Renal cortical epithelial cell (primary cell): ENCODE results near the gene KMT5B. TPM values are rescaled to one million over a fixed set of nuclear protein-coding genes. Genes with fewer than 3 reads are reported as not detected.

Experiments
- DNase-seq: peaks from one replicate; pipeline ENCODE4 v3.0.0-alpha.2; 2011; ENCODE audit warnings: low read depth
- total RNA-seq: library from RNA; depleted of rRNA; stranded (reverse); fragments of >200 nt; gene quantifications from 2 replicates; pipeline ENCODE4 v1.2.3, GENCODE V29; 2014

Gene KMT5B
- total RNA-seq, 1 donor from 2014 or later = 52.2 TPM

DNA sequence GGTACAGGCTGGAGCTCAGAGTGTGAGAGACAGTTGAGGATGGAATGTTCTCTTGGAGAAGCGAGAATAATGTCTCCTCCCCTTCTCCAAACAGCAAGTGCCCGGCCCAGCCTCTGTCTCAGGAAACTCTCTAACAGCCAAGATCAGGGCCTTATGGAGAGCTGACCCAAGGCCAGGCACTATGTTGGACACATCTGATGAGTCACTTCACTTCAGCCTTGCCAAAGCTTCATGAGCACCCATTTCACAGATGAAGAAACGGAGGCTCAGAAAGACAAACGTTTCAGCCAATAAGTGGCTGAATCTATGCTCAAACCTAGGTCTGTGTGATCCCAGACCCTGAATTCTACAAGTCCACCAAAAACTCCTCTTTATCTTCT, 69.8 kb downstream of the KMT5B start:
- DNase-seq = no peak

DNA sequence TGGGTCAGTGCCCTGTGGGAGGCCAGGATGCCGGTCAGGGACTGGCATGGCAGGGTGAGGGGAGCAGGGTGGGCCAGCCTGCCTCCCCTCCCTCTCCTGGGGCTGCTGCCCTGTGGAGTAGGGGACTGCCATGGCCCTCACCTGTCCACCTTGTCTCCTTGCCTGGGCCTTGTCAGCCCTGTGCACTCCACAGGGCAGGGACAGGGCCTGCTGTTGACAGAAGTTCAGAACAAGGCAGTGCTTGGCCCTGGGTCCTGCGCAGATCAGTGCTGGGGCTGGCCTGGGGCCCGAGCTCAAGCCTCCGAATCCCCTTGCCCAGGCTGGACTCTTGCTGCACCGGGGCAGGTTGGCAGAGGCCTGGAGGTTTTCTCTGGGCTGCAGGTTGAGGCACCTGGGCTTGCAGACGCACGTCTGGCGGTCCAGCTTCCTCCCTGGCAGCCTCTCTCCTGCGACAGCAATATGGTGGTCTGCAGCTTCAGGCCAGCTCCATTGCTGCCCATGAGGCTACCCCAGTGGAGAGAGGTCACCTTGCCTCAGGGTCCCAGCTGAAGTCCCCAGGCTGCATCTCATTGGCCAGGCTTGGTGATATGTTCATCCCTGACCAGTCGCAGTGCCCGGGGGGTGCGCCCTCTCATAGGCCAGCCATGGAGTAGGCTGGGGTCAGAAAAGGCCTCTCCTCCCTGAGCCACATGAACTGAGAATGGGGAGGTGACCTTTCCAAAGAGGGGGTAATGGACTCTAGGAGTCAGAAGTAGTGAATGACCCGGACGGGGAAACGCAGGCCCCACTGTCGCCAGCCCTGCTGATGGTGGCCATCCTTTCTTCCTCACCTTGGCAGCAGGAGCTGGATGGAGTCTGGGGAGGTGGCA, 70.4 kb downstream of the KMT5B start:
- no peak for DNase-seq

DNA sequence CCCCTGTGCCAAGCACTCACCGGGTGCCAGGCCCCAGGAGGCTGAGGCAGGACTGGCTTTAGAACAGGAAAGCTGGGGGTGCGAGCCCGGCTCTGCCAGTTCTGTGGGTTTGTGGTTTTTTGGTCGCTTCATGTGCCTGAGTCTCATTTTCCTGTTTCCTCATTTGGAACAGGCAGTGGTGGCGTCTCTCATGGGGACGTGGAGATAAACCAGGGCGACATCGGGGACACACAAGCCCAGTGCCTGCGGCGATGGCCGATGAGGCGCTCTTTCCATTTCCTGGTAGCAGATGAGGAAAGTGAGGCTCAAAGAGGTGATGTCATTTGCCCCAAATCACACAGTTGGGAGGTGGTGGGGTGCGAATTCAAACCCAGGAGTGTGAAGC, 71.1 kb downstream of the KMT5B start:
- DNase-seq = no peak

DNA sequence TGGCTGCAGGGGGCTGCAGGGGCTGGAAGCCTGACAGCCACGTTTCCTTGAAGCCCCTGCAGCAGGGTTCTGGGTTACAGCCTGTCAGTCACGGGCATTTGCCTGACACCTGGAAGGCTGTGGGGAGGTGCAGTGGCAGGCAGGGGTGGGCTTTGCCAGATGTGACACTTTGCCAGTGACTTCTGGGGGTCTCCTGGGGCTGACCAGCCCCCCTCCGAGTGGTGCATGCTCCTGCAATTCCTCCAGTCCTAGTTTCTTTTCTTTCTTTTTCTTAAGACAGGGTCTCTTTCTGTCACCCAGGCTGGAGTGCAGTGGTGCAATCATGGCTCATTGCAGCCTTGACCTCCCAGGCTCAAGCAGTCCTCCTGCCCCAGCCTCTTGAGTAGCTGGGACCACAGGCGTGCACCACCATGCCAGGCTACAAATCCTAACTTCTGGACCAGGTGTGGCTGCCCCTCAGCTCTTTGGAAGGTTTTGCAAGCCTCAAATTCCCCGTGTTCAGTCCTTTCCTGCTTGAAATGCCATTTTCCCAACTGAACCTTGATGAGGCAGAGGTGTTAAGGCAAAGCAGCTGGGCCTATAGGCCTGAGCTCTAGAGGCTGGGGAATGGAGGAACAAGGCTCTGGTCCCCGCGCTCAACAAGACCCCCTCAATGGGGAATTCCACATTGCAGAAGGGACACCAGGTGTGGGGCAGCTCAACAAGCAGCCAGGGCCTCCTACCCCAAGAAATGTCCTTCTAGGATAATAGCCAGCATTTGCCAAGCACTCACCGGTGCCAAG, 71.7 kb downstream of the KMT5B start:
- DNase-seq = no peak

DNA sequence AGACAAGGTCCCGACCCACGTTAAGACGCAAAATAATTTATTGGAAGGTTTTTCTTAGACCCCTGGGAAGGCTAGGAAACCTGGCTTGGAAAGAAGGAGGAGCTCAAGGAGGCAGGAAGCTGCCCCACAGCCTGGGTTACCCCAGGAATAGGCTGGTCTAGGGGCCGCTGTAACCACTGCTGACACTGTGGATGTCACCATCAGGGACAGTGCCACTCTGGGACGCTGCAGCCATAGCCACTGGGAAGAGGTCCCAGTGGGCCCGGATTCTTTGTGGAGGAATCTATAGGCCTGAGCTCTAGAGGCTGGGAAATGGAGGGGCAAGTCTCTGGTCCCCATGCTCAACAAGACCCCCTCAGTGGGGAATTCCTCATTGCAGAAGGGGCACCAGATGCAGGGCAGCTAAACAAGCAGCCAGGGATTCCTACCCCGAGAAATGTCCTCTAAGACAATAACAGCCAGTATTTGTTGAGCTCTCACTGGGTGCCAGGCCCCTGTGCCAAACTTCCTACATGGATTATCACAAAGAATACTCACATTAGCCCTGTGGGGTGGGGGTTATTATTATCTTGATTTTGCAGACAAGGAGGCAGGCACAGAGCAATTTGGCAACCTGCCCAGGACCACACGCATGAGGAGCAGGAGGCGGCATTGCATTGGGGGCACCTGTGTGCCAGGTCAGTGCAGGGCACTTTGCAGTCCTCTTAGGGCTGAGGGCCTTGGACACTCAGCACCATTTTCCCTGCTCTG, 72.4 kb downstream of the KMT5B start:
- DNase-seq = no peak

DNA sequence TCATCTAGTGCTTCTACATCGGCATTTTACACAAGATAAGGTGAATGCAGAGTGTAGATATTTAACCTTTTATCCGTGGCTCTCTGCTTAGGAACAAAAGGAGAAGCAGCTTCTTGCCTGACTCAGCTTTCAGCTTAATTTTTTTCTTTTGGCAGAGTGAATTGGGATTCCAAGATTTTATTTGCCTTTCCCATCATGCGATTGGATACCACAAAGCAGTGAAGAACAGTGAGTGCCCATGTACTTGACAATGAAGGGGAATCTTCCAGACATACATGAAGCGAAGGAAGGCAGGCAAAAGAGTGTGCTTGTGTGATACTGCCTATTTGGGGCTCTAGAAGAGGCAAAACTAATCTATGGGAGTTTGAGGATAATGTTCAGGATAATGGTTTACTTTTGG, 74.9 kb downstream of the KMT5B start:
- no peak for DNase-seq

DNA sequence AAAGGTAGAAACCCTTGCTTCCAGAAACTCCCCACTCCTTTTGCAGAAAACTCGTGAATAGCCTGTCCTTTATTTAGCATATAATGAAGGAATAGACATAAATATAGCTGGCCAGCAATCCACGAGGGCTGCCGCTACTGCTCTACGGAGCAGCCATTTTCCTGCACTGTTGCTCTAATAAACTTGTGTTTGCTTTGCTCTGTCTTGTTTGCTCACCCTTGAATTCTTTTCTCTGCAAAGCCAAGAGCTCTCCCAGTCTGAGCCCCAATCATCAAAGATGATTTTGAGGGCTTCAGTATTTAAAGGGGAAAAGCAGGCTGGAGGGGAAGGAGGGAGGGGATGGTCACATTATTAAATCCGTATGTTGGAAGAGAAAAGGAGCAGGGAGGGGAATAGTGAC, 75.3 kb downstream of the KMT5B start:
- no peak for DNase-seq

DNA sequence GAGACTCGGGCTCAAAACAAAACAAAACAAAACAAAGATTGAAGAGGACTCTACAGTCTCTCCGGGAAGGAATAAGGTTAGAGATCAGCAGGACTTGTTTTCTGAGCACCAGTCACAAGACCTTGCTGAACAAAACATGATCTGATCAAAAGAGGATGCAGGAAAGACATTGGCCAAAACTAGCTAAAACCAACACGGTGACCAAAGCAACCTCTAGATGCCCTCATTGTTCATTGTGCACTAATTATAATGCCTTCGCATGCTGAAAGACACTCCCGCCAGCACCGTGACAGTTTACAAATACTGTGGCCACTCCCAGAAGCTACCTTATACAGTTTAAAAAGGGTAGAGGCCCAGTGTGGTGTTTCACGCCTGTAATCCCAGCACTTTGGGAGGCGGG, 76.2 kb downstream of the KMT5B start:
- DNase-seq = no peak

DNA sequence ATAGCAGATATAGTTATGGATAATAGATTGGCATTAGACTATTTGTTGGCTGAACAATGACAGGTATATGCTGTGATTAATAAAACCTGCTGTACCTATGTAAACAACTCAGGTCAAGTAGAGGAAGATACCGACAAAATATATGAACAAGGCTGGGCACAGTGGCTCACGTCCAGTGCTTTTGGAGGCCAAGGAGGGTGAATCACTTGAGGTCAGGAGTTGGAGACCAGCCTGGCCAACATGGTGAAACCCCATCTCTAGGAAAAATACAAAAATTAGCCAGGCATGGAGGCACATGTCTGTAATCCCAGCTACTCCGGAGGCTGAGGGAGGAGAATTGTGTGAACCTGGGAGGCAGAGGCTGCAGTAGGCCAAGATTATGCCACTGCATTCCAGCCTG, 77.9 kb downstream of the KMT5B start:
- DNase-seq = no peak

DNA sequence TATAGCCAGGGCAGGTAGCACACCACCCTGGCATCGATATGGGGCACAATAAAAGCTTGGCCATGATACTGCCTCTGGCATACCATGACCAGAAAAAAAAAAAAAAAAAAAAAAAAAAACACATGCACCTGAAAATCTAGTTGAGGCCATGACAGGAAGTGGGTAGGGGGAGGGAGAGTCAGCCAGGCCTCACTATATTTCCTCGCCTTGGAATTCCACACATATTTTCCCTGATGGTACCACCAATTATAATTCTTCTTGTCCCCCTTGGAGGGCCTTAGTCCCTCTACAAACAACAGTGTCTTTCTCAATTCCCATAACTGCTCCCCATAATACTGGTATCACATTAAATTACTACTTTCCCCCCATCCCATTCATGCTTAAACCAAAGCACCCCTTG, 79.3 kb downstream of the KMT5B start:
- no peak for DNase-seq

DNA sequence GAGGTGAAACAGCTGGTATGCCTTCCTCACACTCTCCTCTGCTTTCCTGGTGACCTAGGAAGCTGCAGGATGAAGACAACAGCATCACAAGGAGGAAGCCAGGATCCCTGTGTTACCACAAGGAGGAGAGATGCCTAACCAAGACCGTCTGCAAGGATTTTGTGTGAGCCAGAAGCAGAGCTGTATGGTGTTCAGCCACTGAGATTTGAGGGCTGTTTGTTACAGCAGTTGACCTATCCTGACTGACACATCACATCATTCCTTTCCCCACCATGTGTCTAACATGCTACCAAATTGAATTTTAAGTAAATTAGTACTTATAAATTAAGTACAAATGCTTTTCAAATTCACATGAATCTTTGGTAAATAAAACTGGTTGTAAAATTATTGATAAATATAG, 83.0 kb downstream of the KMT5B start:
- no peak for DNase-seq

DNA sequence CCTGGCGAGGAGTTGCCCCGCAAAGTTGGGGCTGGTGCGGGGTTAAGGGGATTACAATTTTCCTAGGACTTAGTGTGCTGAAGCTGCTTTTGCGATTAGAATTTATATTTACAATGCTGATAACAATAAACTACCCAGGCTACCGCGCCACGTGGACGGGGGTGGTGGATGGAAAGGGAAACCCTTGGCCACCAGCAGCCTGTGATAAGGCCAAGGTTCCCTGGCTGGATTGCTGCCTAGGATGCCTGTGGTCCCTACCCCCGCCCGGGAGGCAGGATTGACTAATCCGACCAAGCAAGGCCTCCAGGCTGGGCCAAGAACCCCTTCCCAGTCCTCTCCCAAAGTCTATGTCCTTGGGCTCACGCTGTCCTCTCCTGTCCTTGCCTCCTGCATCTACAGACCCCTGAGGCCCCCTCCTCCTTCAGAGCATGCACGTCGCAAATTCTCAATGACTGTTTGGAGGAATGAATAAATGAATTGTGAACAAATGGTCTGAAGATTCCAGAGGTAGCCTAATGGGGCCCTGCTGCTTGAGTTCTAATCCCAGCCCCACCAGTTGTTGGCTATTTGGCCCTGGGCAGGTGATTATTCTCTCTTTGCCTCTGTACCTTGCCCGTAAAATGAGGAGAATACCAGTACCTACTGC, 84.3 kb downstream of the KMT5B start:
- DNase-seq = peak; percentile 72

DNA sequence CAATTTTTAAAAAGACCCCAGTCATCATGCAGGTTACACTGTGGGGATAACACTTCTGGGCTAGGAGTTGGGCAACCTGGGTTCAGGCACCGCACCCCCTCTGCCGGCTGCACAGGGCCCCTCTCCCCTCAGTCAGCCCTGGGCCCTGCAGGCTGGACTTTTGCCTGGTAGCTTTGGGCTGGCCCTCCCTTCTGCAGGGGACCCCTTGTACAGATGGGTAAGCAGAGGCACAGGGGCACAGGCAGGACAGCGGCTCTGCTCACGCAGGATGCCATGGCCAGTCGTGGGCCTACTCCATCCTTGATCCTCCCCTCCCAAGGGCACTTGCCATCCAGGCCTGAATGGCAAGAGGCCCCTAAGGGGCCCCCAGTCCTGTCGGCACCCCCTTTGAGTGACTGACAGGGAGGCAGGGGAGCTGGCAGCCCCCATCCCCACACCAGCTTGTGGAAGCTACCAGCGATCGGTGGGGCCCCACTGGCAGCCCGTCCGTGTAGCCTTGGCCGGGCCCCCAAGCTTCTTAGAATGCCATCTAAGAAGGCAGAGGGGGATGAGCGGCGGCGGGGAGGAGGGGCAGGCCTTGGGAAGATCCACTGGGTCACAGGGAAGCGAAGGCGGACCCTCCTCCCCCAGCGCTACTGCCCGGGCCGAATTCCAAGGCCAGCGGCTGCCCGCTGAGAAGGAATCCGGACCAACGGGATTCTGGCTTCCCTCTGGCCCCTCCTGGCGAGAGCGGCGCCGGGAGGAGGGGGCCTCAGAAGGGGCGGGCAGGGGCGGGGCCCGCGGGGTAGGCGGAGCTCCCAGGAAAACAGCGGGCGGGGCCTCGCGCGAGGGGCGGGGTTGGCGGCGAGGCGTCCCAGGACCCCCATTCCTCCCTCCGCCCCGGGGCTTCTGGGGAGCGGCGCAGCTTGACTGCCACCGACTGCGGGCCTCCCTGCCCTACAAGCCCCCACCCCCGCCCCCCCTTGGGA, 85.1 kb downstream of the KMT5B start:
- peak; percentile 21 for DNase-seq

DNA sequence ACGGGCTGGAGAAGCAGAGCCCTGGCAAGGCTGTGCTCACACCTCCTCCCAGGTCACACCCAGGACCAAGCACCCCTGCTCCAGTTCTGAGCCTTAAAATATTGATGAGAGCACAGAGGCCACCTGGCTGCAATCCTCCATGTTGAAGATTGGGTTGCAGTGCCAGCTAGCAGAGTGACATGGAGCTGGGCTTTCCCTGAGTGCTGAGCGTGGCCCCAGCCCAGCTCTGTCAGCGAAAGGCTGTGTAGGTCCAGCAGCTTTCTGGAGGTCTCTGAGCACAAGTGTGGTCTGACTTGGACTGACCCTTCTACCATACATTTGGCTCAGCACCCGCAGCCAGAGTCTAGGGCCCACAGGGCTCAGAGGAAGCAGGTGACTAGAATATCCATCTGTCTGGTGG, 87.9 kb downstream of the KMT5B start:
- no peak for DNase-seq

DNA sequence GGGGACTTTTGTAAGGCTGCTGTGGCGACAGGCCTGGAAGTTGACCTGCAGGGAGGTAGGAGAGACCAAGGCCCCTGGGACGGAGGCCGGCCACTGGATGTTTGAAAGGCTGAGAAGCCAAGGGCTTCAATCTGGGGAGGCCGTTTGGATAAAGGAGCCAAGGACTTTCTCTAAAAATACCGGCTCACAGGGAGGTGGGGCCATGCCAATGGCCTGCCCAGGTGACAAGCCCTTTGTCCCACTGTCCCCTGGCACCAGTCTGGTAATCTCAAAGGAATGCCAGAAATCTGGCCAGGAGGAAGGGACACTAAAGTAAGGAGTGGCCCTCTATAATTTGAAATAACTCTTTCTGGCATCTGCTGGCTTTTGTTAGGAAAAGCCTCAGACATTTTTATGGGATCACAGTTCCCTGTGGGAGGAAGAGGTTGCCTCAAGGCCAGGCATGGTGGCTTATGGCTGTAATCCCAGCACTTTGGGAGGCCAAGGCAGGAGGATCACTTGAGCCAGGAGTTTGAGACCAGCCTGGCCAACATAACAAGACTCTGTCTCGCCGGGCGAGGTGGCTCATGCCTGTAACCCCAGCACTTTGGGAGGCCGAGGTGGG, 90.1 kb downstream of the KMT5B start:
- DNase-seq = no peak

DNA sequence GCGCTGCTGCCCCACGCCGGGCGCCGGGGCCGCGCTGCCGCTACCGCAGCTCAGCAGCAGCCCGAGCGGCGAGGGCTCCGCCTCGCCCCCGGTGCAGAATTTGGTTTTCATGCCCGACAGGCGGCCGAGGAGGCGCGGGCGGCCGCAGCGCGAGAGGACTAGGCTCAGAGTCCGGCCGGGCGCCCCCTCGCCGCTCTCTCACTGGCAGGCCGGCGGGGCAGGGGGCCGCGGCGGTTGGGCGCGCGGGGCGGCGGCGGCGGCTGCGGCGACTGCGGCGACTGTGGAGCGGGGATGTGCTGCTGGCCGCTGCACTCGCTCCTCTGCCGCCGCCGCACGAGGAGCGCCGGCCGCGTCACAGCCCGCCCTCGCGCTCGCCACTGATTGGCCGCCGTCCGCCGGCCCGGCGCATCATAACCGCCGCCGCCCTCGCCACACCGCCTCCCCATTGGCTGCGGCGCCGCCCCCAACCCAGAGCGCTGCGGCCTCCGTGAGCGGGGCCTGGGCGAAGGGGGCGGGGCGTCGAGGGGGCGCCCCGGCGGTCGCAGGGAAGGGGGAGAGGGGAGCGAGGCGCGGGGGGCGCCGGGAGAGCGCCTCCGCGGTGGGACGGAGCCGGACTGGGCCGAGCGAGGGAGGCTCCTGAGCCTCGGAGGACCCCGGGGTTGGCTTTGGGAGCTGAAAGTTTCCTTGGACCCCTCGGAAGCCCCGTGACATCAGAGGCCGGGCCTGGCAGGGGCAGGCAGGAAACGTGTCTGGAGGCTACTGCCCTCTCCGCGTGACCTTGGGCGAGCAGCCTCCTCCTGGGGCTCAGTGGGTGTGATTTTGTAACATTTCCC, 91.8 kb downstream of the KMT5B start, which contains the start of gene CHKA:
Gene CHKA (minus strand): TSS at position 322 of the 833 bp plus-strand sequence. CDS start 211 bp downstream, at position 111.
- DNase-seq = peak; percentile 51

DNA sequence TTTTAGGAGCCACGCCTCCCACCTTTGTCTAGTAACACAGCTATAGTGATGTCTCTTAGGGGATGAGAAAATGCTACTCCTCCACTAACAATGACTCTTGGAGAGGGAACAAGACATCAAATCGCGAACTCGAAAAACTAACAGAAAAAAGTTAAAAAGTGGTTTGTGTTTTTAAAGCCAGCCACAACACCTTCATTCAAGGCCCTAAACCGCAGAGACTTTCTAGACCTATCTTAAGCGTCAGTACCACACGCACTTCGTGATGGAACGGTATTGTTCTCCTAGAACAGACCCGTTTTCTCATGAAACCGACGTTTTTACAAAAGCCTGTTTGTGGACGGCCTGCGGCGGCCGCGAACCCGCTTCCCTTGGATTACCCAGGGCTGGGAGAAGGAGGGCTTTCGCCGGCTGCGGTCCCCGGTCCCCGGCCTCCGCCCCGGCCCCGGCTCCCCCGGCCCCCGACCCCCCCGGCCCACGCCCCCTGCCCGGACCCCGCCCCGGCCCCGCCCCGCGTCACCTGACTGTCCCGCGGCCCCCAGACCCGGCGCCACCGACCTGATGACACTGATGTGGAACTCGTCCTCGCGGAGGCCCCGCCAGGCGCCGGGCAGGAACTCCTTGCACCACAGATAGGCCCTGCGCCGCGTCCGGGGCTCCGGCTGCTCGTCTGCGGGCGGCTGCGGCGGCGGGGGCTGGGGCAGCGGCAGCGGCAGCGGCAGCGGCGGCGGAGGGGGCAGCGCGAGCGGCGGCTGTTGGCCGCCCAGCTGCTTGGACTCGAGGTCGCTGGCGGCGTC, 92.6 kb downstream of the KMT5B start:
- DNase-seq = peak; percentile 16

DNA sequence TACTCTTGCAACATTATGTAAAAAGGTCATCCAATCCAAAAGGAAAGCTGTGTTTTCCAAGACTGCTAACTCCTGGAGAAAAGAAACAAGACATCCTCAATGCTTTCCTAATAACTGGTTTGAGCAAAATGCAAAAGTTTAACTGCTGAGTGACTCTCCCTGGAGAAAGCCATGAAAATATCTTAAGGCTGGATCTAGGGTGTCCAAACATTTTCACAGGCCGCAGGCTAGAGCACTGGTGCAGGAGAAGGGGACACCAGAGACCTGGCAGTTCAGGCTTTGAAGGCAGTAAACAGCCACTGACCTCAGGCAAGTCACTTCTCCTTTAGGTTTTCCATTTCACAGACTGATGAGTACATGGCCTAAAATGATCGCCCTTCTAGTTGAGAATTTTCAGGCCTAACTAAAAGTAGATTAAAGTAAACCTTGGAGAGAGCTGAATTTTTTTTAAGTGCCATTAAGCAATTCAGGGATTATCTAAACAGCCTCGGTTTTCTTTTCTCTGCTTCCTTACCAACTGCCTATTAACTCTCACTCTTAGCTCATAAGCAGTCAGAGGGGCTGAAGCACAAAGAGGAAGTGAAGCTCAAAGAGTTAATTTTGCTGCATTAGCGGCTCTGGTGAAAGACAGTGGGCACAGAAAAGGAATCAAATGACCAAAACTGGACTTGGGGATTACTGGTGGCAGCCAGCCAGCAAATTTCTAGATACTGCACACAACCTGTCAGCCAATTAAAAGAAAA, 94.2 kb downstream of the KMT5B start:
- peak; percentile 16 for DNase-seq
